H1 (cell line): ENCODE measurements around the gene ARHGAP24.

Experiments used
- CTCF ChIP-seq, 3 experiments: IDR thresholded peaks; 1 replicate in 2 of 3; 2 replicates in 1 of 3; pipeline versions ENCODE4 v1.5.1 to v1.6.1; 2011; ENCODE audit warnings: low read length in 3 of 3, mild to moderate bottlenecking in 3 of 3, inconsistent platforms in 2 of 3, low read depth in 1 of 3, moderate library complexity in 1 of 3; ENCODE audit not compliant: insufficient read depth in 1 of 3; ENCODE audit errors: control extremely low read depth in 1 of 3
- EP300 ChIP-seq, 2 experiments: IDR thresholded peaks; 1 replicate in 1 of 2; 2 replicates in 1 of 2; pipeline ENCODE4 v1.6.1; 2011 to 2012; ENCODE audit warnings: low read depth in 2 of 2, low read length in 2 of 2, mild to moderate bottlenecking in 2 of 2, borderline replicate concordance in 1 of 2, inconsistent platforms in 1 of 2, moderate library complexity in 1 of 2

GRCh38 chr4:85598936-85599335 is 124.0 kb downstream of the ARHGAP24 start:
- no peak for TF ChIP-seq CTCF (IDR thresholded peaks at IDR 0.05; ENCODE audit: control extremely low read depth in 1 of 3, insufficient read depth in 1 of 3, low read depth in 1 of 3, low read length in 3 of 3)
- TF ChIP-seq EP300 (IDR thresholded peaks at IDR 0.05; ENCODE audit: borderline replicate concordance in 1 of 2, low read depth in 2 of 2, low read length in 2 of 2), result no peak
